Suprapubic skin (tissue), 4 donors: ENCODE measurements around the gene NAA80. TPM values are rescaled to one million over a fixed set of nuclear protein-coding genes. Genes with fewer than 3 reads are reported as not detected.
A peak's percentile ranks its signal among the peaks of the same experiment; 100 is the strongest.

Experiments
- DNase-seq, 2 donors: peaks; one replicate each; pipeline ENCODE4 v3.0.0-alpha.2; 2019; ENCODE audit warnings: low spot score in 2 of 2
- H3K27ac ChIP-seq: fragments of 200-600 bp; sonication (generic); one replicate; pipeline ENCODE4 v1.5.1; 2019
- H3K27me3 ChIP-seq: fragments of 200-600 bp; sonication (generic); one replicate; pipeline ENCODE4 v1.5.1; 2019
- H3K36me3 ChIP-seq: fragments of 200-600 bp; sonication (generic); one replicate; pipeline ENCODE4 v1.5.1; 2019
- H3K4me1 ChIP-seq: fragments of 200-600 bp; sonication (generic); one replicate; pipeline ENCODE4 v1.5.1; 2019
- H3K4me3 ChIP-seq: fragments of 200-600 bp; sonication (generic); one replicate; pipeline ENCODE4 v1.5.1; 2019; ENCODE audit warnings: mild to moderate bottlenecking
- H3K9me3 ChIP-seq: fragments of 200-600 bp; sonication (generic); one replicate; pipeline ENCODE4 v1.5.1; 2019
- CTCF ChIP-seq, 2 donors: fragments of 200-600 bp in 1 of 2; fragments of 450-650 bp in 1 of 2; sonication (generic) in 1 of 2; IDR thresholded peaks; one replicate each; pipeline ENCODE4 v1.5.1; 2016 to 2019; ENCODE audit warnings: antibody characterized with exemption in 2 of 2, mild to moderate bottlenecking in 1 of 2, moderate library complexity in 1 of 2
- EP300 ChIP-seq: sonication (generic); formaldehyde crosslinking; IDR thresholded peaks from one replicate; pipeline ENCODE4 v1.6.1; 2017; ENCODE audit warnings: antibody characterized with exemption
- POLR2A ChIP-seq, 2 donors: fragments of 450-650 bp; IDR thresholded peaks; one replicate each; pipeline ENCODE4 v1.6.1; 2017; ENCODE audit warnings: antibody characterized with exemption in 2 of 2, mild to moderate bottlenecking in 2 of 2, moderate library complexity in 2 of 2
- POLR2AphosphoS5 ChIP-seq, 3 donors: sonication (generic); formaldehyde crosslinking; IDR thresholded peaks; one replicate each; pipeline ENCODE4 v1.6.1; 2017; ENCODE audit warnings: antibody characterized with exemption in 3 of 3
- WGBS: methylation state at CpG from one replicate; pipeline ENCODE4 v1.1.5; 2018; 5-methylcytosine and 5-hydroxymethylcytosine counted together
- total RNA-seq, 4 donors: library from RNA; depleted of rRNA; stranded (reverse); fragments of >200 nt; gene quantifications; one replicate each; pipeline ENCODE4 v1.1.0, GENCODE V29; 2016

The NAA80 gene
- total RNA-seq, 4 donors from 2014 or later, result 19.5 to 23.4 (median 20.3) TPM

- no peak for DNase-seq
- Histone ChIP-seq H3K27ac (peak overlapping the region; percentile 96), H3K4me1 (peaks cover 78% of the 10 kb centered on the region)
Observed at GRCh38 chr3:50323614-50324199, 24.5 kb upstream of the NAA80 start.

GRCh38 chr3:50323092-50323600, 23.9 kb upstream of the NAA80 start:
- Histone ChIP-seq H3K4me1 (peaks cover 79% of the 10 kb centered on the region), H3K36me3 (peaks cover 27% of the 10 kb centered on the region), H3K4me3 (peak overlapping the region; percentile 93), H3K27me3 (no peaks in the 10 kb centered on the region), H3K27ac (peak overlapping the region; percentile 96), H3K9me3 (no peaks in the 10 kb centered on the region)
- 31% methylated on average over 4 of the region's 4 CpGs for WGBS
- no peak for TF ChIP-seq CTCF (IDR thresholded peaks at IDR 0.05)
- TF ChIP-seq POLR2A (IDR thresholded peaks at IDR 0.05), result no peak
- no peak for TF ChIP-seq EP300
- no peak for DNase-seq

More at GRCh38 chr3:50323614-50324199, 24.5 kb upstream of the NAA80 start:
- Histone ChIP-seq H3K9me3 (no peaks in the 10 kb centered on the region), H3K27me3 (no peaks in the 10 kb centered on the region), H3K36me3 (peaks cover 21% of the 10 kb centered on the region), H3K4me3 (no peak overlapping the region)
- TF ChIP-seq CTCF (IDR thresholded peaks at IDR 0.05), result no peak
- peak in 1 of 3 donors; percentile 72 for TF ChIP-seq POLR2AphosphoS5 (IDR thresholded peaks at IDR 0.05)
- 58% methylated on average over 5 of the region's 5 CpGs for WGBS

- H3K9me3 ChIP-seq, result no peaks in the 10 kb centered on the region
- peaks cover 84% of the 10 kb centered on the region for H3K4me1 ChIP-seq
- peak within 1 kb of the TSS; percentile 93 for H3K4me3 ChIP-seq
- H3K27ac ChIP-seq, result peak within 1 kb of the TSS; percentile 96
- TF ChIP-seq CTCF (IDR thresholded peaks at IDR 0.05) (no peak), POLR2AphosphoS5 (IDR thresholded peaks at IDR 0.05) (peak in 2 of 3 donors; percentile 24 to 30)
- H3K36me3 ChIP-seq, result peaks cover 31% of the 10 kb centered on the region
- no peaks in the 10 kb centered on the region for H3K27me3 ChIP-seq
- WGBS, result 44% methylated on average over 16 of the region's 31 CpGs
- no peak for DNase-seq
Observed at GRCh38 chr3:50322386-50323091, 23.3 kb upstream of the NAA80 start, which contains the start of gene HYAL2. HYAL2 (minus strand) TSS chr3:50322745; CDS start chr3:50320489, 2,256 bp downstream.

- 30% methylated on average over 2 of the region's 14 CpGs for WGBS
- no peak for TF ChIP-seq CTCF (IDR thresholded peaks at IDR 0.05)
- TF ChIP-seq EP300, result no peak
- TF ChIP-seq POLR2A (IDR thresholded peaks at IDR 0.05), result no peak
- TF ChIP-seq POLR2AphosphoS5 (IDR thresholded peaks at IDR 0.05), result no peak
Observed at GRCh38 chr3:50322115-50322385, 22.8 kb upstream of the NAA80 start.

DNA sequence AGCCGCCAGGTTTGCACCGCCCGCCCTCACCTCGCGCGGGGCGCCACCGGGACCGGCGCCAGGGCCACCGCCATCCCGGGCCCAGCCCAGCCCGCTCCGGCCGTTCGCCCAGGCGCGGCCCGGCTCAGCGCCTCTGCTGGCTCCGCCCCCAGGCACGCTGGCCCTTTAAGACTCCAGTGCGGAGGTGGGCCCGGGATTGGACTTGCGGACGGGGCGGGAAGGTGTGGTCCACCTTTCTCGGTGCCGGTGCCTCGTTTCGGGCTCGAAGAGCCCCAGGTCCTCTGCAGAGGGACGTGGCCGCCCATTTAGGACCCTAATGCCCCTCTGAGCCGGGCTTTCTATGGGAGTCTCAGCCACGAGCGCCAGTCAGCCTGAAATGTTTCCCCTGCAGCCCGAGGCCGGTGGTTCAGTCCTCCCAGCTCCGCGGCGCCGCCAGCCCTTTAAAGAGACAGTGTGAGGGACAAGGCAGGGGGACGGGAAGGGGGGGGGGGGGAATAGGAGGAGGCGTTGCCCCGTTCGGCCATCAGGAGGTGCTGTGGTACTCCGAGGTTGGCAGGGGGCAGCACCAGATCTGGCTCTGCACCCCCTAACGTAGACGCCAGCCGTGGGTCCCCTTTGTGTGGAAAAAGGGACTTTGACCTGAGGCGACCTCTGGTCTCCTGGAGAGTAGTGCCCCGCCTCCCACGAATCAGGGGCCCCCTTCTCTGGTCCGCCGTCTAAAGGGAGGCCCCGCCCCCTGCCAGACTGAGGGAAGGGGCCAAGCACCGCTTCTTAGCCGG, 22.3 kb upstream of the NAA80 start:
- no peak for TF ChIP-seq EP300
- peak in 2 of 3 donors; percentile 13 to 83 for TF ChIP-seq POLR2AphosphoS5 (IDR thresholded peaks at IDR 0.05)
- TF ChIP-seq CTCF (IDR thresholded peaks at IDR 0.05), result peak in 1 of 2 donors; percentile 51
- TF ChIP-seq POLR2A (IDR thresholded peaks at IDR 0.05), result no peak
- no peaks in the 10 kb centered on the region for H3K27me3 ChIP-seq
- no peaks in the 10 kb centered on the region for H3K9me3 ChIP-seq
- peak; percentile 92 to 95 for DNase-seq
- H3K4me1 ChIP-seq, result peaks cover 84% of the 10 kb centered on the region
- WGBS, result 10% methylated on average over 10 of the region's 59 CpGs
- peak overlapping the region; percentile 93 for H3K4me3 ChIP-seq
- peaks cover 31% of the 10 kb centered on the region for H3K36me3 ChIP-seq
- peak overlapping the region; percentile 96 for H3K27ac ChIP-seq

More at GRCh38 chr3:50322115-50322385, 22.8 kb upstream of the NAA80 start:
- no peaks in the 10 kb centered on the region for H3K9me3 ChIP-seq
- H3K27me3 ChIP-seq, result no peaks in the 10 kb centered on the region
- peaks cover 31% of the 10 kb centered on the region for H3K36me3 ChIP-seq
- DNase-seq, result no peak
- H3K4me1 ChIP-seq, result peaks cover 84% of the 10 kb centered on the region
- H3K27ac ChIP-seq, result peak overlapping the region; percentile 96
- peak overlapping the region; percentile 93 for H3K4me3 ChIP-seq
